Measurements from ENCODE around the gene MITF. TPM values are rescaled to one million over a fixed set of nuclear protein-coding genes. Genes with fewer than 3 reads are reported as not detected.
A peak's percentile ranks its signal among the peaks of the same experiment; 100 is the strongest.

MITF gene
- total RNA-seq, 1 donor from 2014 or later = 5.8 TPM

- Mint-ChIP-seq H3K4me3 (ENCODE audit: unreplicated experiment) (no peak overlapping the region), H3K27me3 (ENCODE audit: unreplicated experiment) (no peaks in the 10 kb centered on the region), H3K27ac (ENCODE audit: unreplicated experiment) (peak overlapping the region; percentile 11), H3K9me3 (ENCODE audit: unreplicated experiment) (no peaks in the 10 kb centered on the region), H3K36me3 (ENCODE audit: unreplicated experiment) (no peaks in the 10 kb centered on the region), H3K4me1 (ENCODE audit: unreplicated experiment) (peaks cover 37% of the 10 kb centered on the region)
- TF ChIP-seq CTCF (IDR thresholded peaks at IDR 0.05) = no peak
- DNase-seq (ENCODE audit: extremely low spot score, unreplicated experiment) = no peak
These were observed 37.0 kb downstream of the MITF start for GRCh38 chr3:69776289-69776688.

GRCh38 chr3:69776920-69777581 lies 37.8 kb downstream of the MITF start:
- peaks cover 32% of the 10 kb centered on the region for H3K4me1 Mint-ChIP-seq (ENCODE audit: unreplicated experiment)
- H3K27me3 Mint-ChIP-seq (ENCODE audit: unreplicated experiment) = no peaks in the 10 kb centered on the region
- no peaks in the 10 kb centered on the region for H3K9me3 Mint-ChIP-seq (ENCODE audit: unreplicated experiment)
- no peak for DNase-seq (ENCODE audit: extremely low spot score, unreplicated experiment)
- H3K36me3 Mint-ChIP-seq (ENCODE audit: unreplicated experiment) = no peaks in the 10 kb centered on the region
- no peak for TF ChIP-seq CTCF (IDR thresholded peaks at IDR 0.05)
- H3K27ac Mint-ChIP-seq (ENCODE audit: unreplicated experiment) = peak overlapping the region; percentile 69
- H3K4me3 Mint-ChIP-seq (ENCODE audit: unreplicated experiment) = no peak overlapping the region

- Mint-ChIP-seq H3K4me1 (ENCODE audit: unreplicated experiment) (peaks cover 32% of the 10 kb centered on the region), H3K36me3 (ENCODE audit: unreplicated experiment) (no peaks in the 10 kb centered on the region), H3K9me3 (ENCODE audit: unreplicated experiment) (no peaks in the 10 kb centered on the region), H3K4me3 (ENCODE audit: unreplicated experiment) (no peak overlapping the region), H3K27ac (ENCODE audit: unreplicated experiment) (no peak overlapping the region), H3K27me3 (ENCODE audit: unreplicated experiment) (no peaks in the 10 kb centered on the region)
- TF ChIP-seq CTCF (IDR thresholded peaks at IDR 0.05) = no peak
- DNase-seq (ENCODE audit: extremely low spot score, unreplicated experiment) = no peak
These were observed 38.3 kb downstream of the MITF start for GRCh38 chr3:69777582-69777967.

GRCh38 chr3:69781593-69781992 lies 42.3 kb downstream of the MITF start:
- H3K4me1 Mint-ChIP-seq (ENCODE audit: unreplicated experiment) = peaks cover 47% of the 10 kb centered on the region
- no peaks in the 10 kb centered on the region for H3K9me3 Mint-ChIP-seq (ENCODE audit: unreplicated experiment)

More at GRCh38 chr3:69781593-69781992, 42.3 kb downstream of the MITF start:
- no peak overlapping the region for H3K4me3 Mint-ChIP-seq (ENCODE audit: unreplicated experiment)
- H3K36me3 Mint-ChIP-seq (ENCODE audit: unreplicated experiment) = no peaks in the 10 kb centered on the region
- DNase-seq (ENCODE audit: extremely low spot score, unreplicated experiment) = no peak
- H3K27me3 Mint-ChIP-seq (ENCODE audit: unreplicated experiment) = no peaks in the 10 kb centered on the region
- no peak overlapping the region for H3K27ac Mint-ChIP-seq (ENCODE audit: unreplicated experiment)
- TF ChIP-seq CTCF (IDR thresholded peaks at IDR 0.05) = no peak

Data from osteocyte (in vitro differentiated cells).